GM19239 (cell line): ENCODE data around the gene ERRFI1.

Source experiments
- DNase-seq: peaks from one replicate; pipeline ENCODE4 v3.0.0; 2011; ENCODE audit warnings: low spot score; ENCODE audit not compliant: insufficient read length
- FAIRE-seq: peaks from 2 replicates; lab custom pipeline; 2011; peaks lifted over from hg19 to GRCh38; lab: Jason Lieb, UNC

ERRFI1 gene

GRCh38 chr1:8020032-8020431 lies 6.1 kb downstream of the ERRFI1 start:
- no peak for FAIRE-seq

GRCh38 chr1:8019229-8019620 lies 6.9 kb downstream of the ERRFI1 start:
- DNase-seq, result no peak
- FAIRE-seq, result no peak

More at GRCh38 chr1:8020032-8020431, 6.1 kb downstream of the ERRFI1 start:
- DNase-seq, result no peak

GRCh38 chr1:8018492-8019228 lies 7.4 kb downstream of the ERRFI1 start:
- FAIRE-seq (no peak), DNase-seq (no peak)

GRCh38 chr1:8017495-8018197 lies 8.5 kb downstream of the ERRFI1 start:
- FAIRE-seq (no peak), DNase-seq (no peak)

- FAIRE-seq (no peak), DNase-seq (no peak)
Measured at GRCh38 chr1:8016895-8017241, 9.2 kb downstream of the ERRFI1 start.

GRCh38 chr1:8016210-8016894 lies 9.8 kb downstream of the ERRFI1 start:
- FAIRE-seq, result no peak
- DNase-seq, result no peak

- no peak for DNase-seq
- FAIRE-seq, result no peak
Measured at GRCh38 chr1:8015809-8016165, 10.3 kb downstream of the ERRFI1 start.

GRCh38 chr1:8015036-8015808 lies 10.9 kb downstream of the ERRFI1 start:
- peak; percentile 87 for FAIRE-seq
- DNase-seq, result peak; percentile 28

- FAIRE-seq, result no peak
- no peak for DNase-seq
Measured at GRCh38 chr1:8014381-8014988, 11.6 kb downstream of the ERRFI1 start.

GRCh38 chr1:8013800-8014199 lies 12.3 kb downstream of the ERRFI1 start:
- DNase-seq, result no peak
- no peak for FAIRE-seq

- FAIRE-seq (no peak), DNase-seq (no peak)
Measured at GRCh38 chr1:8013399-8013798, 12.7 kb downstream of the ERRFI1 start.

- no peak for DNase-seq
- no peak for FAIRE-seq
Measured at GRCh38 chr1:8012955-8013354, 13.2 kb downstream of the ERRFI1 start.

GRCh38 chr1:8011923-8012858 lies 13.9 kb downstream of the ERRFI1 start:
- DNase-seq, result no peak
- no peak for FAIRE-seq

- DNase-seq, result no peak
- FAIRE-seq, result no peak
Measured at GRCh38 chr1:8011016-8011415, 15.1 kb downstream of the ERRFI1 start.

GRCh38 chr1:8010080-8010664 lies 15.9 kb downstream of the ERRFI1 start:
- FAIRE-seq, result no peak

GRCh38 chr1:8009043-8010002 lies 16.8 kb downstream of the ERRFI1 start:
- DNase-seq, result no peak
- FAIRE-seq, result no peak

More at GRCh38 chr1:8010080-8010664, 15.9 kb downstream of the ERRFI1 start:
- no peak for DNase-seq

- no peak for DNase-seq
- no peak for FAIRE-seq
Measured at GRCh38 chr1:8006037-8006963, 19.8 kb downstream of the ERRFI1 start.
